Measurements from ENCODE around the gene NUDT4.
"Not testable (repeated sequence)": the region's sequence is repeated elsewhere in the genome, so short reads cannot be mapped to it uniquely, and the experiment has no call there.

Gene NUDT4

DNA sequence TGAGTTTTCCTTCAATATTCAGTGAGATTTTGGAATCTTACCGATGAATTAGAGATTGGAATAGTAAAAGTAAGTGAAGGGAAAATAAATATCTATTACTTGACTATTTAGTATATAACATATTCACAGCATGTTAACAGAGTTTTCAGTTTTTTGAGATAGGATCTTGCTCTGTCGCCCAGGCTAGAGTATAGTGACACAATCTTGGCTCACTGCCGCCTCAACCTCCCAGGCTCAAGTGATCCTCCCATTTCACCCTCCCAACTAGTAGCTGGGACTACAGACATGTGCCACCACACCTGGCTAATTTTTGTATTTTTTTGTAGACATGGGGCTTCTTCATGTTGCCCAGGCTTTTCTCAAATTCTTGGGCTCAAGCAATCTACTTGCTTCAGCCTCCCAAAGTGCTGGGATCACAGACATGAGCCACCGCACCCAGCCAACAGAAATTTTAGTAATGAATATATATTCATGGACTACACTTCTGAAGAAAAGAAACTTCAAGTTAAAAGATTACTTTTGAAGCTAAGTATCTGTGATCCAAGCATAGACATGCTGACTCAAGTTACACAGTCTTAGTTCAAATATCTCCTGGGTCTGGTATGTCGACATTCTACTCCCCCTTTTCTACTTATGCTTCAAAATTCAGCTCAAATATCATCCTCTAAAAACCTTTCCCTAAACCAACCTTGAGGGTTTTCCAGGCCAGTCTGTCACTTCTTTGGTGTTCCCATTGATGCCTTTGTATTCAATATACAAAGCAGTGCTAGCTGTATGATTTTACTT, 50.2 kb downstream of the NUDT4 start:
- no peak overlapping the region for H3K4me3 ChIP-seq (ENCODE audit: low read depth, low read length)
- TF ChIP-seq, protein P1, sequence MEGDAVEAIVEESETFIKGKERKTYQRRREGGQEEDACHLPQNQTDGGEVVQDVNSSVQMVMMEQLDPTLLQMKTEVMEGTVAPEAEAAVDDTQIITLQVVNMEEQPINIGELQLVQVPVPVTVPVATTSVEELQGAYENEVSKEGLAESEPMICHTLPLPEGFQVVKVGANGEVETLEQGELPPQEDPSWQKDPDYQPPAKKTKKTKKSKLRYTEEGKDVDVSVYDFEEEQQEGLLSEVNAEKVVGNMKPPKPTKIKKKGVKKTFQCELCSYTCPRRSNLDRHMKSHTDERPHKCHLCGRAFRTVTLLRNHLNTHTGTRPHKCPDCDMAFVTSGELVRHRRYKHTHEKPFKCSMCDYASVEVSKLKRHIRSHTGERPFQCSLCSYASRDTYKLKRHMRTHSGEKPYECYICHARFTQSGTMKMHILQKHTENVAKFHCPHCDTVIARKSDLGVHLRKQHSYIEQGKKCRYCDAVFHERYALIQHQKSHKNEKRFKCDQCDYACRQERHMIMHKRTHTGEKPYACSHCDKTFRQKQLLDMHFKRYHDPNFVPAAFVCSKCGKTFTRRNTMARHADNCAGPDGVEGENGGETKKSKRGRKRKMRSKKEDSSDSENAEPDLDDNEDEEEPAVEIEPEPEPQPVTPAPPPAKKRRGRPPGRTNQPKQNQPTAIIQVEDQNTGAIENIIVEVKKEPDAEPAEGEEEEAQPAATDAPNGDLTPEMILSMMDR (IDR thresholded peaks at IDR 0.05; ENCODE audit: low read depth, low read length) = no peak
- DNase-seq (ENCODE audit: low read depth, low spot score) = peak; percentile 41
- in situ Hi-C loops (cut with HindIII; ENCODE audit: low sequenced_read_pairs) = no loop called here

DNA sequence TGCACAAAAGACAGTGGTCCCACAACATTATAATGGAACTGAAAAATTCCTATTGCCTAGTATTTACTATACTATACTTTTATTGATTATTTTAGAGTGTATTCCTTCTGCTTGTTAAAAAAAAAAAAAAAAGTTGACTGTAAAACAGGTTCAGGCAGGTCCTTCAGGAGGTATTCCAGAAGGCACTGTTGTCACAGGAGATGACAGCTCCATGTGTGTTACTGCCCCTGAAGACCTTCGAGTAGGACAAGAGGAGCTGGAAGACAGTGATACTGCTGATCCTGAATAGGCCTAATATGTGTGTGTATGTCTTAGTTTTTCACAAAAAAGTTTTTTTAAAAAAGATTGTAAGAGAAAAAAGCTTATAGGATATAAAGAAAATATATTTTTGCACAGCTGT, 51.7 kb downstream of the NUDT4 start:
- no peak for DNase-seq (ENCODE audit: low read depth, low spot score)
- no peak overlapping the region for H3K4me3 ChIP-seq (ENCODE audit: low read depth, low read length)
- in situ Hi-C loops (cut with HindIII; ENCODE audit: low sequenced_read_pairs) = no loop called here
- TF ChIP-seq, protein P1 (IDR thresholded peaks at IDR 0.05; ENCODE audit: low read depth, low read length) = no peak

DNA sequence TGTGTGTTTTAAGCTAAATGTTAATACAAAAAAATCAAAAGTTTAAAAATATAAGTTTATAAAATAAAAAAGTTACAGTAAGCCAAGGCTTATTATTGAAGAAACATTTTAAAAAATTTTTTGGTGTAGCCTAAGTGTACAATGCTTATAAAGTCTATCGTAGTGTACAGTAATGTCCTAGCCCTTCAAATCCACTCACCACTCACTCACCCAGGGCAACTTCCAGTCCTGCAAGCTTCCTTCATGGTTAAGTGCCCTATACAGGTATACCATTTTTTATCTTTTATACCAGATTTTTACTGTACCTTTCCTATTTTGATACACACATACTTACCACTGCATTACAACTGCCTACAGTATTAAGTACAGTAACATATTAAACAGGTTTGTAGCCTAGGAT, 52.1 kb downstream of the NUDT4 start:
- in situ Hi-C loops (cut with HindIII; ENCODE audit: low sequenced_read_pairs) = no loop called here
- no peak for DNase-seq (ENCODE audit: low read depth, low spot score)
- no peak overlapping the region for H3K4me3 ChIP-seq (ENCODE audit: low read depth, low read length)
- TF ChIP-seq, protein P1 (IDR thresholded peaks at IDR 0.05; ENCODE audit: low read depth, low read length) = no peak

DNA sequence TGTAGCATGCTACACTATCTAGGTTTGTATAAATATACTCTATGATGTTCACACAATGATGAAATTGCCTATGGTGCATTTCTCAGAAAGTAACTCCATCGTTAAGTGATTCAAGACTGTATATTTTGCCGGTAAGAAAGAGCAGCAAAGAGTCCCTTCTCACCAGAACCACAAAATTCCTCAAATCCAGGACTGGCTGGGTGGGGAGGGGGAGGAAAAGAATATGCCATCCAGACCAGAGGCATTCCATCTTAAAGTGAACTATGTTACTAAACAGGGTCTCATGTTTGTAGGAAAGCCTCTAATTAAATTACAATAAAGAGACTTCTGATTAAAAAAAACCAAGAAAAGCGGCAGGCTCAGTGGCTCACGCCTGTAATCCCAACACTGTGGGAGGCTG, 52.6 kb downstream of the NUDT4 start:
- no peak overlapping the region for H3K4me3 ChIP-seq (ENCODE audit: low read depth, low read length)
- in situ Hi-C loops (cut with HindIII; ENCODE audit: low sequenced_read_pairs) = no loop called here
- TF ChIP-seq, protein P1 (IDR thresholded peaks at IDR 0.05; ENCODE audit: low read depth, low read length) = no peak
- no peak for DNase-seq (ENCODE audit: low read depth, low spot score)

DNA sequence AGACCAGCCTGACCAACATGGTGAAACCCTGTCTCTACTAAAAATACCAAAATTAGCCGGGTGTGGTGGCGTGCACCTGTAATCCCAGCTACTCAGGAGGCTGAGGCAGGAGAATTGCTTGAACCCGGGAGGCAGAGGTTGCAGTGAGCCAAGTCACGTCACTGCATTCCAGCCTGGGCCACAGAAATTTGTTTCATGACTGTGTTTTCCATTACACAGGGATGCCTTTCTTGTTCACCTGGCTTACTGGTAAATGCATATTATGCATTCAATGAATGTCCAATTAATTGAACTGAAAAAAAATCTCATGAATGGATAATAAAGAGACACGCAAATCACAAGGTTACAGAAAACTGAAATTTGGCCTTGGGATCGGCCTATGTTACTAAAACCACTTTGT, 54.3 kb downstream of the NUDT4 start:
- DNase-seq (ENCODE audit: low read depth, low spot score); in situ Hi-C loops (cut with HindIII; ENCODE audit: low sequenced_read_pairs); H3K4me3 ChIP-seq (ENCODE audit: low read depth, low read length): not testable (repeated sequence)

DNA sequence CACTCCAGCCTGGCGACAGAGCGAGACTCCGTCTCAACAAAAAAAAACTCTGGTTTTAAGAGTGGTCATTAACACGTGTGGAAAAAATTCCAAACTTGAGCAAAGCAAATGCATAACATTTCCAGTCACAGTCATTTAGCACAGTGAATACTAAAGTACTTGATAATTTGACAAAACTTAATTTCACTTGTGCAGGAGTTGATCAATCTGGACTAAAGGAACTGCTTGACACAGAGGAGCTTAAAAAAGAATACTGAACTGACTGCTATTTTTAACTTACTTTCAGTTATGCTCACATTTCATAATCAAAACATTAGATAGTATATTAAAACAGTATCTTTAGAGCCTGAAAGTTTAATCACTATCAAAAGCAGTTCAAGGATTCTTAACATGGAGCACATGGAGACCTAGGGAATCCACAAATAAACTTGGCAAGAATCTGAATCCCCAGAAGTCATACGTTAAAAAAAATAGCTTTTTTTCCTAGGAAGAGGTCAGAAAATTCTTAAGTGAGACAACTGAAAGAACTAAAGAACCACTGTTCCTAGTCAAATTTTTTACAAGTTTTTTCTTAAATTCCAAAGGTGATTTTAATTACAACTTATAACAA, 56.6 kb downstream of the NUDT4 start:
- in situ Hi-C loops (cut with HindIII; ENCODE audit: low sequenced_read_pairs) = no loop called here
- no peak for DNase-seq (ENCODE audit: low read depth, low spot score)
- H3K4me3 ChIP-seq (ENCODE audit: low read depth, low read length) = no peak overlapping the region
- TF ChIP-seq, protein P1 (IDR thresholded peaks at IDR 0.05; ENCODE audit: low read depth, low read length) = no peak

Data from astrocyte of the spinal cord (primary cell).